A549 (cell line): ENCODE measurements around the gene ADAM10. TPM values are rescaled to one million over a fixed set of nuclear protein-coding genes. Genes with fewer than 3 reads are reported as not detected.

Experiments
- ATAC-seq, 2 experiments: fragments of 200-7000 bp in 1 of 2; fragments of >200 bp in 1 of 2; cut with Nextera tagmentation in 1 of 2; cut with Tn5 transposase in 1 of 2; 3 replicates each; pipeline versions ENCODE4 v1.8.0 to v1.9.1; 2018 to 2020; ENCODE audit warnings: mild to moderate bottlenecking in 1 of 2, moderate library complexity in 1 of 2
- CTCF ChIA-PET: fragments of 300-600 bp; sonication (Branson Sonifier 250); formaldehyde crosslinking; extraction: SDS; loops from one replicate; lab custom pipeline; 2021; ENCODE audit warnings: antibody characterized with exemption, inconsistent platforms; lab: Yijun Ruan, JAX
- POLR2A ChIA-PET: fragments of 350-600 bp; formaldehyde crosslinking; extraction: SDS; loops from one replicate; lab custom pipeline; 2021; ENCODE audit warnings: antibody characterized with exemption, inconsistent platforms; lab: Yijun Ruan, JAX
- DNase-seq, 2 experiments: peaks; one replicate each; pipeline versions ENCODE4 v3.0.0 to v3.0.0-alpha.2; 2011 to 2016; ENCODE audit warnings: low read depth in 1 of 2, low spot score in 1 of 2
- FAIRE-seq: peaks from 2 replicates; lab custom pipeline; 2011; peaks lifted over from hg19 to GRCh38; lab: Jason Lieb, UNC
- H3K27ac ChIP-seq, 2 experiments: fragments of >200 bp; sonication (Bioruptor Twin); formaldehyde crosslinking; 3 replicates each; pipeline ENCODE4 v1.5.1; 2016 to 2017
- H3K4me1 ChIP-seq: fragments of >200 bp; sonication (Bioruptor Twin); formaldehyde crosslinking; 3 replicates; pipeline ENCODE4 v1.6.1; 2016
- H3K4me2 ChIP-seq: fragments of >200 bp; sonication (Bioruptor Twin); formaldehyde crosslinking; 3 replicates; pipeline ENCODE4 v1.6.1; 2016
- H3K4me3 ChIP-seq: fragments of >200 bp; sonication (Bioruptor Twin); formaldehyde crosslinking; 3 replicates; pipeline ENCODE4 v1.5.1; 2016
- H3K9me3 ChIP-seq: fragments of >200 bp; sonication (Bioruptor Twin); formaldehyde crosslinking; 3 replicates; pipeline ENCODE4 v1.6.1; 2016
- ATOH8 ChIP-seq: fragments of 250-450 bp; sonication (Bioruptor Pico); IDR thresholded peaks from 2 replicates; pipeline ENCODE4 v1.5.0; 2020; ENCODE audit warnings: low read depth, mild to moderate bottlenecking, moderate library complexity
- BCL3 ChIP-seq: fragments of >200 bp; sonication (Bioruptor Twin); formaldehyde crosslinking; IDR thresholded peaks from 3 replicates; pipeline ENCODE4 v1.6.1; 2016
- EHF ChIP-seq: fragments of 250-450 bp; sonication (Bioruptor Pico); IDR thresholded peaks from 2 replicates; pipeline ENCODE4 v1.5.0; 2020; ENCODE audit warnings: mild to moderate bottlenecking
- ESRRA ChIP-seq: fragments of 150-350 bp; IDR thresholded peaks from 2 replicates; pipeline ENCODE4 v1.6.1; 2014; ENCODE audit warnings: mild to moderate bottlenecking, low read length, borderline replicate concordance
- HEYL ChIP-seq: fragments of 250-450 bp; sonication (Bioruptor Pico); IDR thresholded peaks from 2 replicates; pipeline ENCODE4 v1.8.0; 2021; ENCODE audit warnings: mild to moderate bottlenecking, moderate library complexity
- HOXB13 ChIP-seq: fragments of 250-450 bp; sonication (Bioruptor Pico); IDR thresholded peaks from 2 replicates; pipeline ENCODE4 v1.5.0; 2020; ENCODE audit warnings: low read depth, mild to moderate bottlenecking, moderate library complexity
- JUN ChIP-seq, 2 experiments: fragments of >200 bp; sonication (Bioruptor Twin); formaldehyde crosslinking; IDR thresholded peaks; 2 replicates in 1 of 2; 3 replicates in 1 of 2; pipeline ENCODE4 v1.6.1; 2016 to 2017
- KDM1A ChIP-seq: fragments of 200-600 bp; sonication (generic); IDR thresholded peaks from 2 replicates; pipeline ENCODE4 v1.6.1; 2016; ENCODE audit warnings: low read depth, mild to moderate bottlenecking
- KDM5A ChIP-seq: fragments of 200-600 bp; sonication (generic); IDR thresholded peaks from 2 replicates; pipeline ENCODE4 v1.6.1; 2016; ENCODE audit warnings: antibody characterized with exemption, mild to moderate bottlenecking
- MAFK ChIP-seq: fragments of 450-650 bp; IDR thresholded peaks from 2 replicates; pipeline ENCODE4 v1.6.1; 2014; ENCODE audit not compliant: partially characterized antibody
- NFE2L2 ChIP-seq: fragments of 150-350 bp; conservative IDR thresholded peaks from 2 replicates; pipeline ENCODE4 v1.6.1; 2014; ENCODE audit warnings: low read length
- PHF8 ChIP-seq: fragments of 200-600 bp; sonication (generic); IDR thresholded peaks from 2 replicates; pipeline ENCODE4 v1.6.1; 2016; ENCODE audit warnings: low read depth, mild to moderate bottlenecking, antibody characterized with exemption, moderate library complexity, borderline replicate concordance
- POLR2A ChIP-seq: IDR thresholded peaks from 2 replicates; pipeline ENCODE4 v1.6.1; 2012; ENCODE audit warnings: mild to moderate bottlenecking, low read length
- POLR2AphosphoS2 ChIP-seq: conservative IDR thresholded peaks from 2 replicates; pipeline ENCODE4 v1.6.1; 2012; ENCODE audit warnings: low read length, improper control_type of control experiment, inconsistent platforms
- RCOR1 ChIP-seq: fragments of 150-350 bp; IDR thresholded peaks from 2 replicates; pipeline ENCODE4 v1.6.1; 2014; ENCODE audit warnings: antibody characterized with exemption, low read length, low read depth
- RFX5 ChIP-seq: fragments of 450-650 bp; IDR thresholded peaks from 2 replicates; pipeline ENCODE4 v1.7.1; 2014; ENCODE audit warnings: antibody characterized with exemption, mild to moderate bottlenecking, moderate library complexity
- SREBF2 ChIP-seq: fragments of 450-650 bp; IDR thresholded peaks from 2 replicates; pipeline ENCODE4 v1.6.1; 2014; ENCODE audit warnings: mild to moderate bottlenecking, moderate library complexity
- ZC3H11A ChIP-seq: fragments of 450-650 bp; IDR thresholded peaks from 2 replicates; pipeline ENCODE4 v1.6.1; 2014; ENCODE audit warnings: antibody characterized with exemption, mild to moderate bottlenecking
- ZFP36 ChIP-seq: fragments of 450-650 bp; IDR thresholded peaks from 2 replicates; pipeline ENCODE4 v1.6.1; 2014; ENCODE audit warnings: borderline replicate concordance; ENCODE audit not compliant: partially characterized antibody
- ZNF302 ChIP-seq: fragments of 250-450 bp; sonication (Bioruptor Pico); IDR thresholded peaks from 2 replicates; pipeline ENCODE4 v1.9.0; 2021; ENCODE audit warnings: inconsistent platforms, mild to moderate bottlenecking, moderate library complexity
- ZSCAN20 ChIP-seq: fragments of 250-450 bp; sonication (Bioruptor Pico); IDR thresholded peaks from 2 replicates; pipeline ENCODE4 v1.8.0; 2022; ENCODE audit warnings: mild to moderate bottlenecking, moderate library complexity
- WGBS: methylation state at CpG from one replicate; pipeline ENCODE4 v1.1.6; 2017; ENCODE audit errors: missing lambda C conversion rate; 5-methylcytosine and 5-hydroxymethylcytosine counted together
- polyA plus RNA-seq, 4 experiments: library from polyadenylated mRNA; depleted of rRNA in 3 of 4; stranded (reverse); fragments of >200 nt; fragmentation: RNase III in 1 of 4; extraction: RNeasy Plus Mini Kit Qiagen cat#74134 plus additional on column Dnase treatment in 1 of 4; gene quantifications; 2 replicates in 3 of 4; 3 replicates in 1 of 4; pipeline ENCODE4 v1.2.3, GENCODE V29; 2011 to 2017
- TF ChIP-seq, protein P1 (sequence below): fragments of >200 bp; sonication (Bioruptor Twin); formaldehyde crosslinking; IDR thresholded peaks from 2 replicates; pipeline ENCODE4 v1.6.1; 2016
- TF ChIP-seq, protein P2 (sequence below): fragments of 450-650 bp; IDR thresholded peaks from 2 replicates; pipeline ENCODE4 v1.6.1; 2014; ENCODE audit warnings: antibody characterized with exemption
- TF ChIP-seq, protein P3 (sequence below): fragments of 150-350 bp; IDR thresholded peaks from 2 replicates; pipeline ENCODE4 v1.6.1; 2014; ENCODE audit warnings: low read depth, mild to moderate bottlenecking, low read length
- TF ChIP-seq, protein P4 (sequence below): IDR thresholded peaks from 2 replicates; pipeline ENCODE4 v1.6.1; 2012

Gene ADAM10
- polyA plus RNA-seq, 2 of the 4 experiments (the other 2 are of a cell fraction), result 200 to 210 TPM

DNA sequence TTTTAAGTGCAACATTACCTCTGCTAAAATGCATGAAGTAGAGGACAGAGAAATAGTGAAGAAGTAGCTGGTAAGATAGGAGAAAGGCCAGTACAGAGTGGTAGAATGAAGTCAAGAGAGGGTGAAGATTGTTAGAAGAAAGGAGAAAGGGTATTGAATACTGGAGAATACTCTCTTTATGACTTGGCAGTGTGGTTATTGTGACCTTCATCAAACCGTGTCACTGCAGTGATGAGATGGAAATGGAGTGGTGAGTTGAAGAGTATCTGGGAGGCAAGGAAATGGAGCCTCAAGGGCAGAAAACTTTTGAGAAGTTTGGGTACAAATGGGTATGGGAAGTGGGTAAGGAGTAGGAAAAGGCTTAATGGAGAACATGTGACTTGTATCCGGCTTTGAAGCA is 46.3 kb upstream of the ADAM10 start (continued):
- no peak for TF ChIP-seq ZFP36
- TF ChIP-seq PHF8, result no peak
- TF ChIP-seq, protein P1, sequence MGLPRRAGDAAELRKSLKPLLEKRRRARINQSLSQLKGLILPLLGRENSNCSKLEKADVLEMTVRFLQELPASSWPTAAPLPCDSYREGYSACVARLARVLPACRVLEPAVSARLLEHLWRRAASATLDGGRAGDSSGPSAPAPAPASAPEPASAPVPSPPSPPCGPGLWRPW, result no peak
- no peak for TF ChIP-seq POLR2AphosphoS2
- TF ChIP-seq ZC3H11A, result no peak
- TF ChIP-seq BCL3, result no peak

GRCh38 chr15:58793862-58794261 is 44.4 kb upstream of the ADAM10 start:
- H3K27ac ChIP-seq, result no peak overlapping the region
- no peak overlapping the region for H3K4me2 ChIP-seq
- no peaks in the 10 kb centered on the region for H3K9me3 ChIP-seq
- DNase-seq (no peak), FAIRE-seq (no peak), ATAC-seq (no peak)
- TF ChIP-seq KDM5A (no peak), SREBF2 (no peak), KDM1A (no peak), ZSCAN20 (CRISPR knock-in tag) (no peak), POLR2A (no peak), ESRRA (no peak), EHF (CRISPR knock-in tag) (no peak), MAFK (no peak)
- TF ChIP-seq, protein P2, sequence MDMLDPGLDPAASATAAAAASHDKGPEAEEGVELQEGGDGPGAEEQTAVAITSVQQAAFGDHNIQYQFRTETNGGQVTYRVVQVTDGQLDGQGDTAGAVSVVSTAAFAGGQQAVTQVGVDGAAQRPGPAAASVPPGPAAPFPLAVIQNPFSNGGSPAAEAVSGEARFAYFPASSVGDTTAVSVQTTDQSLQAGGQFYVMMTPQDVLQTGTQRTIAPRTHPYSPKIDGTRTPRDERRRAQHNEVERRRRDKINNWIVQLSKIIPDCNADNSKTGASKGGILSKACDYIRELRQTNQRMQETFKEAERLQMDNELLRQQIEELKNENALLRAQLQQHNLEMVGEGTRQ, result no peak
- TF ChIP-seq, all 56 proteins: peak for 0
- 90% methylated on average over 6 of the region's 6 CpGs for WGBS
- Histone ChIP-seq H3K4me1 (no peaks in the 10 kb centered on the region), H3K4me3 (no peak overlapping the region)
- ChIA-PET POLR2A (no interaction called here), CTCF (interaction anchor here (0.5 to 1.9 kb wide), 5 partner anchors 8 to 488 kb away, joined by 3 to 14 read pairs (median 3); partner anchors contain the start of gene MINDY2)

- Histone ChIP-seq H3K9me3 (no peaks in the 10 kb centered on the region), H3K4me1 (no peaks in the 10 kb centered on the region), H3K4me3 (no peak overlapping the region), H3K4me2 (no peak overlapping the region), H3K27ac (no peak overlapping the region)
- ATAC-seq (no peak), FAIRE-seq (no peak), DNase-seq (no peak)
- ChIA-PET POLR2A (no interaction called here), CTCF (interaction anchor here (1.1 kb wide), 2 partner anchors 9 to 17 kb away, joined by 3 read pairs; partner anchors contain the start of gene MINDY2)
- TF ChIP-seq JUN (IDR thresholded peaks at IDR 0.05) (no peak), MAFK (peak; percentile 89)
- WGBS, result 67% methylated on average over 3 of the region's 3 CpGs
Measured at GRCh38 chr15:58788056-58788710, 38.7 kb upstream of the ADAM10 start.

GRCh38 chr15:58785355-58785754 is 35.8 kb upstream of the ADAM10 start:
- H3K27ac ChIP-seq, result no peak overlapping the region
- no peak for ATAC-seq
- POLR2A ChIA-PET, result no interaction called here
- H3K9me3 ChIP-seq, result no peaks in the 10 kb centered on the region
- WGBS, result 80% methylated on average over 6 of the region's 6 CpGs
- no peak overlapping the region for H3K4me2 ChIP-seq
- CTCF ChIA-PET, result interaction anchor here (0.8 kb wide), 1 partner anchor 8 kb away, joined by 3 read pairs; no protein-coding TSS in a partner anchor
- FAIRE-seq, result no peak
- H3K4me3 ChIP-seq, result no peak overlapping the region
- no peak for DNase-seq
- H3K4me1 ChIP-seq, result no peaks in the 10 kb centered on the region
- TF ChIP-seq KDM5A (no peak), HOXB13 (CRISPR knock-in tag) (no peak), RCOR1 (no peak), RFX5 (no peak), NFE2L2 (no peak), HEYL (CRISPR knock-in tag) (no peak), ATOH8 (no peak), POLR2A (no peak), ZNF302 (no peak), SREBF2 (no peak), POLR2AphosphoS2 (no peak), PHF8 (no peak)
- TF ChIP-seq, protein P2, result no peak
- TF ChIP-seq, protein P3, sequence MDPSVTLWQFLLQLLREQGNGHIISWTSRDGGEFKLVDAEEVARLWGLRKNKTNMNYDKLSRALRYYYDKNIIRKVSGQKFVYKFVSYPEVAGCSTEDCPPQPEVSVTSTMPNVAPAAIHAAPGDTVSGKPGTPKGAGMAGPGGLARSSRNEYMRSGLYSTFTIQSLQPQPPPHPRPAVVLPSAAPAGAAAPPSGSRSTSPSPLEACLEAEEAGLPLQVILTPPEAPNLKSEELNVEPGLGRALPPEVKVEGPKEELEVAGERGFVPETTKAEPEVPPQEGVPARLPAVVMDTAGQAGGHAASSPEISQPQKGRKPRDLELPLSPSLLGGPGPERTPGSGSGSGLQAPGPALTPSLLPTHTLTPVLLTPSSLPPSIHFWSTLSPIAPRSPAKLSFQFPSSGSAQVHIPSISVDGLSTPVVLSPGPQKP, result no peak
- TF ChIP-seq, protein P4, sequence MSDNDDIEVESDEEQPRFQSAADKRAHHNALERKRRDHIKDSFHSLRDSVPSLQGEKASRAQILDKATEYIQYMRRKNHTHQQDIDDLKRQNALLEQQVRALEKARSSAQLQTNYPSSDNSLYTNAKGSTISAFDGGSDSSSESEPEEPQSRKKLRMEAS, result no peak
